HL-60/S4 treated with retinoic acid at 250 ng/mL for 4 days and 3 days (cell line): ENCODE measurements around the gene CCSER1.
"Not testable (repeated sequence)": the region's sequence is repeated elsewhere in the genome, so short reads cannot be mapped to it uniquely, and the experiment has no call there.

Source experiments
- in situ Hi-C: fragments of 300-500 bp; cut with MboI; formaldehyde crosslinking; loops from 2 replicates; pipeline ENCODE4 v1.7.0; 2022; ENCODE audit warnings: low sequenced_read_pairs

CCSER1 gene

GRCh38 chr4:90425893-90426292 lies 298.7 kb downstream of the CCSER1 start:
- in situ Hi-C loops = no loop called here

GRCh38 chr4:90438522-90438921 lies 311.3 kb downstream of the CCSER1 start:
- in situ Hi-C loops = no loop called here

- in situ Hi-C loops = no loop called here
Measured at GRCh38 chr4:90441770-90442169, 314.6 kb downstream of the CCSER1 start.

- in situ Hi-C loops = no loop called here
Measured at GRCh38 chr4:90442619-90443018, 315.4 kb downstream of the CCSER1 start.

GRCh38 chr4:90443231-90443630 lies 316.0 kb downstream of the CCSER1 start:
- in situ Hi-C loops = no loop called here

- in situ Hi-C loops = no loop called here
Measured at GRCh38 chr4:90444904-90445303, 317.7 kb downstream of the CCSER1 start.

- in situ Hi-C loops = no loop called here
Measured at GRCh38 chr4:90445380-90445779, 318.2 kb downstream of the CCSER1 start.

GRCh38 chr4:90449626-90450025 lies 322.4 kb downstream of the CCSER1 start:
- in situ Hi-C loops = no loop called here

GRCh38 chr4:90456891-90457290 lies 329.7 kb downstream of the CCSER1 start:
- in situ Hi-C loops = no loop called here

GRCh38 chr4:90457817-90458216 lies 330.6 kb downstream of the CCSER1 start:
- in situ Hi-C loops = no loop called here

GRCh38 chr4:90458576-90458975 lies 331.4 kb downstream of the CCSER1 start:
- in situ Hi-C loops = no loop called here

- in situ Hi-C loops = no loop called here
Measured at GRCh38 chr4:90474484-90474883, 347.3 kb downstream of the CCSER1 start.

GRCh38 chr4:90476019-90476418 lies 348.8 kb downstream of the CCSER1 start:
- in situ Hi-C loops = no loop called here

GRCh38 chr4:90476586-90476985 lies 349.4 kb downstream of the CCSER1 start:
- in situ Hi-C loops = no loop called here

- in situ Hi-C loops = not testable (repeated sequence)
Measured at GRCh38 chr4:90484894-90485293, 357.7 kb downstream of the CCSER1 start.

GRCh38 chr4:90486346-90486745 lies 359.2 kb downstream of the CCSER1 start:
- in situ Hi-C loops = no loop called here

GRCh38 chr4:90495211-90495610 lies 368.0 kb downstream of the CCSER1 start:
- in situ Hi-C loops = no loop called here

GRCh38 chr4:90495936-90496335 lies 368.7 kb downstream of the CCSER1 start:
- in situ Hi-C loops = no loop called here

GRCh38 chr4:90498175-90498574 lies 371.0 kb downstream of the CCSER1 start:
- in situ Hi-C loops = no loop called here

- in situ Hi-C loops = no loop called here
Measured at GRCh38 chr4:90503677-90504076, 376.5 kb downstream of the CCSER1 start.

GRCh38 chr4:90515191-90515590 lies 388.0 kb downstream of the CCSER1 start:
- in situ Hi-C loops = no loop called here

GRCh38 chr4:90528551-90528950 lies 401.4 kb downstream of the CCSER1 start:
- in situ Hi-C loops = no loop called here

GRCh38 chr4:90536408-90536807 lies 409.2 kb downstream of the CCSER1 start:
- in situ Hi-C loops = no loop called here

GRCh38 chr4:90537491-90537890 lies 410.3 kb downstream of the CCSER1 start:
- in situ Hi-C loops = no loop called here
